HepG2 (cell line): ENCODE results near the gene ZCCHC24. TPM values are rescaled to one million over a fixed set of nuclear protein-coding genes. Genes with fewer than 3 reads are reported as not detected.

Experiments used
- ATAC-seq: fragments of 200-7000 bp; cut with Tn5 transposase; 3 replicates; pipeline ENCODE4 v1.9.1; 2020; ENCODE audit warnings: mild to moderate bottlenecking, moderate library complexity
- BruUV-seq: library from RNA; stranded (reverse); fragments of 400-500 nt; replicated peaks from 2 replicates; lab custom pipeline; 2021; lab: Mats Ljungman, UMichigan
- CTCF ChIA-PET: fragments of 300-600 bp; formaldehyde crosslinking; extraction: SDS; loops from one replicate; lab custom pipeline; 2021; ENCODE audit warnings: low total read pairs, inconsistent platforms, low intra/inter-chr PET ratio; lab: Yijun Ruan, JAX
- POLR2A ChIA-PET: fragments of 350-600 bp; sonication (Branson Sonifier 250); formaldehyde crosslinking; loops from one replicate; lab custom pipeline; 2020; ENCODE audit warnings: antibody characterized with exemption, inconsistent platforms; lab: Yijun Ruan, JAX
- DNase-seq: peaks from one replicate; pipeline ENCODE4 v3.0.0-alpha.2; 2015; ENCODE audit warnings: low spot score
- FAIRE-seq: peaks from 3 replicates; lab custom pipeline; 2011; peaks lifted over from hg19 to GRCh38; lab: Jason Lieb, UNC
- H2AFZ ChIP-seq: one replicate; pipeline ENCODE4 v1.6.1; 2011; ENCODE audit warnings: low read length, inconsistent platforms
- H3K27ac ChIP-seq: fragments of 300-600 bp; 3 replicates; pipeline ENCODE4 v1.8.0; 2011; ENCODE audit warnings: mixed run types, mild to moderate bottlenecking, mixed read lengths, low read length, inconsistent platforms; ENCODE audit not compliant: insufficient read depth; ENCODE audit errors: extremely low read length
- H3K27me3 ChIP-seq, 2 experiments: fragments of 200-600 bp in 1 of 2; 2 replicates in 1 of 2; 3 replicates in 1 of 2; pipeline versions ENCODE4 v1.6.0 to v1.8.0; 2011; ENCODE audit warnings: low read length in 2 of 2, mild to moderate bottlenecking in 2 of 2, moderate library complexity in 2 of 2, inconsistent platforms in 1 of 2; ENCODE audit not compliant: insufficient read depth in 2 of 2, control insufficient read depth in 1 of 2
- H3K36me3 ChIP-seq, 2 experiments: fragments of 200-600 bp in 1 of 2; replicated peaks in 1 of 2; 2 replicates in 1 of 2; 3 replicates in 1 of 2; pipeline versions ENCODE4 v1.5.1 to v1.8.0; 2011; ENCODE audit warnings: low read length in 2 of 2, inconsistent platforms in 1 of 2; ENCODE audit not compliant: insufficient read depth in 2 of 2, control insufficient read depth in 1 of 2
- H3K4me1 ChIP-seq: 2 replicates; pipeline ENCODE4 v1.5.1; 2012; ENCODE audit warnings: low read length, inconsistent platforms; ENCODE audit not compliant: insufficient read depth
- H3K4me2 ChIP-seq: 2 replicates; pipeline ENCODE4 v1.6.0; 2011; ENCODE audit warnings: low read depth, low read length, inconsistent platforms
- H3K4me3 ChIP-seq, 3 experiments: fragments of 200-600 bp in 1 of 3; sonication (generic), shearing (Covaris generic) in 1 of 3; replicated peaks in 1 of 3; 2 replicates each; pipeline ENCODE4 v1.5.1; 2011 to 2016; ENCODE audit warnings: low read length in 3 of 3, inconsistent platforms in 2 of 3, low read depth in 2 of 3, mild to moderate bottlenecking in 2 of 3, control low read depth in 1 of 3, mixed read lengths in 1 of 3; ENCODE audit not compliant: insufficient read depth in 1 of 3
- H3K79me2 ChIP-seq: one replicate; pipeline ENCODE4 v1.6.1; 2011; ENCODE audit warnings: low read length, inconsistent platforms; ENCODE audit not compliant: insufficient read depth
- H3K9ac ChIP-seq: 2 replicates; pipeline ENCODE4 v1.6.0; 2011; ENCODE audit warnings: mild to moderate bottlenecking, low read depth, low read length, inconsistent platforms; ENCODE audit not compliant: insufficient read depth
- H3K9me3 ChIP-seq: 2 replicates; pipeline ENCODE4 v1.5.1; 2012; ENCODE audit warnings: mild to moderate bottlenecking, low read length
- H4K20me1 ChIP-seq: 2 replicates; pipeline ENCODE4 v1.6.0; 2011; ENCODE audit warnings: inconsistent platforms, mild to moderate bottlenecking, low read length, moderate library complexity; ENCODE audit not compliant: insufficient read depth
- CBX1 ChIP-seq: IDR thresholded peaks from one replicate; pipeline ENCODE4 v1.6.1; 2016; ENCODE audit warnings: antibody characterized with exemption, low read depth
- ERF ChIP-seq: IDR thresholded peaks from 2 replicates; pipeline ENCODE4 v1.6.1; 2018; ENCODE audit warnings: missing biosample characterization, missing genetic modification reagents
- HES4 ChIP-seq: sonication (generic); formaldehyde crosslinking; IDR thresholded peaks from 2 replicates; pipeline ENCODE4 v1.9.0; 2021; ENCODE audit warnings: mild to moderate bottlenecking, missing genetic modification reagents, borderline replicate concordance
- HOXA7 ChIP-seq: sonication (generic); formaldehyde crosslinking; IDR thresholded peaks from 2 replicates; pipeline ENCODE4 v1.8.1; 2022; ENCODE audit warnings: mild to moderate bottlenecking, missing genetic modification reagents, moderate library complexity
- NBN ChIP-seq: fragments of 450-650 bp; conservative IDR thresholded peaks from 2 replicates; pipeline ENCODE4 v1.6.1; 2017
- SYNCRIP ChIP-seq: fragments of 200-400 bp; formaldehyde crosslinking; IDR thresholded peaks from 2 replicates; pipeline ENCODE4 v1.6.1; 2018; ENCODE audit warnings: mild to moderate bottlenecking, low read depth, low read length; ENCODE audit not compliant: insufficient read depth
- YEATS2 ChIP-seq: sonication (generic); formaldehyde crosslinking; IDR thresholded peaks from 2 replicates; pipeline ENCODE4 v1.4.0; 2020; ENCODE audit warnings: missing genetic modification reagents, borderline replicate concordance
- ZNF136 ChIP-seq: sonication (generic); formaldehyde crosslinking; IDR thresholded peaks from 2 replicates; pipeline ENCODE4 v1.8.1; 2022; ENCODE audit warnings: low read depth, mild to moderate bottlenecking, moderate library complexity, missing genetic modification reagents
- ZNF225 ChIP-seq: sonication (generic); formaldehyde crosslinking; IDR thresholded peaks from 2 replicates; pipeline ENCODE4 v1.4.0; 2020; ENCODE audit warnings: mild to moderate bottlenecking, missing genetic modification reagents
- ZNF451 ChIP-seq: sonication (generic); formaldehyde crosslinking; IDR thresholded peaks from 2 replicates; pipeline ENCODE4 v1.5.0; 2020; ENCODE audit warnings: mild to moderate bottlenecking, missing genetic modification reagents
- ZNF460 ChIP-seq: sonication (generic); formaldehyde crosslinking; IDR thresholded peaks from 2 replicates; pipeline ENCODE4 v1.5.1; 2020; ENCODE audit warnings: missing genetic modification reagents, mild to moderate bottlenecking, borderline replicate concordance
- ZNF607 ChIP-seq: sonication (generic); formaldehyde crosslinking; IDR thresholded peaks from 2 replicates; pipeline ENCODE4 v1.5.1; 2020; ENCODE audit warnings: missing genetic modification reagents, mild to moderate bottlenecking, borderline replicate concordance
- ZSCAN20 ChIP-seq: sonication (generic); formaldehyde crosslinking; IDR thresholded peaks from 2 replicates; pipeline ENCODE4 v1.4.0; 2020; ENCODE audit warnings: missing genetic modification reagents, mild to moderate bottlenecking, borderline replicate concordance
- WGBS: methylation state at CpG from one replicate; pipeline ENCODE4 v1.1.6; 2017; ENCODE audit warnings: low lambda C conversion rate; 5-methylcytosine and 5-hydroxymethylcytosine counted together
- in situ Hi-C: cut with HindIII; loops from 2 replicates; pipeline ENCODE4 v1.10.0; 2017; ENCODE audit warnings: low pct_unique_long_range_greater_than_20kb; ENCODE audit not compliant: extremely low pct_ligation_motif_present
- intact Hi-C: fragments of 100-400 bp; cut with micrococcal nuclease; formaldehyde crosslinking; loops from one replicate; pipeline ENCODE4 v1.10.0; 2022; ENCODE audit not compliant: unreplicated experiment
- polyA plus RNA-seq, 8 experiments: library from polyadenylated mRNA; depleted of rRNA in 3 of 8; stranded (reverse) in 7 of 8; unstranded in 1 of 8; fragments of >200 nt; fragmentation: Illumina TruSeq in 4 of 8; extraction: Trizol in 4 of 8; gene quantifications; 2 replicates each; pipeline versions ENCODE4 v1.2.1 to v1.2.3, GENCODE V29; 2011 to 2016; ENCODE audit warnings: low read depth in 4 of 8, missing spikeins in 1 of 8, mixed read lengths in 1 of 8; ENCODE audit not compliant: insufficient read depth in 1 of 8
- total RNA-seq, 5 experiments: library from RNA; depleted of rRNA; stranded (reverse); fragments of >200 nt; fragmentation: Illumina TruSeq; extraction: Trizol; gene quantifications; 2 replicates each; pipeline ENCODE4 v1.2.3, GENCODE V29; 2016; ENCODE audit warnings: low read depth in 1 of 5
- TF ChIP-seq, protein P1 (sequence below): sonication (generic); formaldehyde crosslinking; IDR thresholded peaks from one replicate; pipeline ENCODE4 v1.5.1; 2020; ENCODE audit warnings: mild to moderate bottlenecking, missing genetic modification reagents; ENCODE audit errors: not compliant biosample characterization
- TF ChIP-seq, protein P2 (sequence below): sonication (generic); formaldehyde crosslinking; IDR thresholded peaks from 2 replicates; pipeline ENCODE4 v1.5.0; 2020; ENCODE audit warnings: mild to moderate bottlenecking, missing genetic modification reagents

The ZCCHC24 gene
- total and polyA plus RNA-seq, 2 of the 13 experiments (the other 11 are each of a cell fraction or from before 2014, with no cell fraction given): 3.1 to 7.9 TPM

DNA sequence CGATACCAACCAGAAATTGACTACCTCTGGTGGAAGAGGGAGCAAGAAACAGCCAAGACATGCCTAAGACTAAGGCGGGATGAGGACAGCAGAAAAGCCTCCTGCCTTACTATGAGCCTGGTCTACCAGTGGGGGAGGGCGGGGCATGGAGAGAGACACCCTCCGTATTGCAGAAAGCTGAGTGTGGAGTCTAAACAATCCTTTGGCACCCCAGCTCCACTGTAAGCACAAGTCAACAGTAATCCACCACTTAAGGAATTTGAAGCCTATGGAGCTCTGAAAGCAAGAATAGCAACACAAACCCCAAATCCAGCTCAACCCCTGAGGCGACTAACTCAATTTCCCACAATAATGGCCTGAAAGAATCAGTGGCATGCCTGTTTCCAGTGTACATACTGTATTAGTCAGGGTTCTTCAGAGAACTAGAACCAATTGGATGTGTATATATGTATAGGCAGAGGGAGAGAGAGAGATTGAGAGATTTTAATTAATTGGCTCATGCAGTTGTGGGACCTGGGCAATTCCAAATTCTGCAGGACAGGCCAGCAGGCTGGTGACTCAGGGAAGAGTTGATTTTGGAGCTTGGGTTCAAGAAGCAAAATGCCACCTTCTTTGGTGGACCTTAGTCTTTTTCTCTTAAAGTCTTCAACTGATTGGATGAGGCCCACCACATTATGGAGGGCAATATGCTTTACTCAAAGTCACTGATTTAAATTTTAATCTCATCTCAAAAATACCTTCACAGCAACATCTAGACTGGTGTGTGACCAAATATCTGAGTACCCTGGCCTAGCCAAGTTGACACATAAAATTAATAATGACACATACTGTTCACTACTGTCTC lies 84.7 kb downstream of the ZCCHC24 start:
- Histone ChIP-seq H3K27me3 (no peaks in the 10 kb centered on the region), H3K4me2 (no peak overlapping the region), H3K4me1 (peaks cover 27% of the 10 kb centered on the region), H2AFZ (no peak overlapping the region), H3K27ac (no peak overlapping the region), H3K36me3 (peaks cover 1 to 8% of the 10 kb centered on the region in 2 experiments; a peak in 1 of 5 replicates), H3K79me2 (no peaks in the 10 kb centered on the region), H4K20me1 (no peaks in the 10 kb centered on the region; the same call in none of the 2 replicates), H3K9me3 (no peaks in the 10 kb centered on the region), H3K9ac (no peak overlapping the region), H3K4me3 (no peak overlapping the region)
- no TSS peak for BruUV-seq
- in situ Hi-C loops: no loop called here
- ATAC-seq (no peak), FAIRE-seq (no peak), DNase-seq (no peak)
- POLR2A ChIA-PET: interaction anchor here (1.7 kb wide), 1 partner anchor 12 kb away, joined by 4 read pairs; no protein-coding TSS in a partner anchor
- CTCF ChIA-PET: no interaction called here
- WGBS: 93% methylated on average over 5 of the region's 5 CpGs
- intact Hi-C loops: no loop called here
- no peak for TF ChIP-seq CBX1
- no peak for TF ChIP-seq ERF (CRISPR knock-in tag)
- TF ChIP-seq HOXA7: no peak
- TF ChIP-seq SYNCRIP: no peak
- TF ChIP-seq YEATS2 (CRISPR knock-in tag): no peak
- no peak for TF ChIP-seq ZSCAN20 (CRISPR knock-in tag)
- no peak for TF ChIP-seq NBN
- TF ChIP-seq ZNF225 (CRISPR knock-in tag): no peak
- no peak for TF ChIP-seq ZNF607 (CRISPR knock-in tag)
- TF ChIP-seq ZNF136 (CRISPR knock-in tag): no peak
- TF ChIP-seq, protein P1, sequence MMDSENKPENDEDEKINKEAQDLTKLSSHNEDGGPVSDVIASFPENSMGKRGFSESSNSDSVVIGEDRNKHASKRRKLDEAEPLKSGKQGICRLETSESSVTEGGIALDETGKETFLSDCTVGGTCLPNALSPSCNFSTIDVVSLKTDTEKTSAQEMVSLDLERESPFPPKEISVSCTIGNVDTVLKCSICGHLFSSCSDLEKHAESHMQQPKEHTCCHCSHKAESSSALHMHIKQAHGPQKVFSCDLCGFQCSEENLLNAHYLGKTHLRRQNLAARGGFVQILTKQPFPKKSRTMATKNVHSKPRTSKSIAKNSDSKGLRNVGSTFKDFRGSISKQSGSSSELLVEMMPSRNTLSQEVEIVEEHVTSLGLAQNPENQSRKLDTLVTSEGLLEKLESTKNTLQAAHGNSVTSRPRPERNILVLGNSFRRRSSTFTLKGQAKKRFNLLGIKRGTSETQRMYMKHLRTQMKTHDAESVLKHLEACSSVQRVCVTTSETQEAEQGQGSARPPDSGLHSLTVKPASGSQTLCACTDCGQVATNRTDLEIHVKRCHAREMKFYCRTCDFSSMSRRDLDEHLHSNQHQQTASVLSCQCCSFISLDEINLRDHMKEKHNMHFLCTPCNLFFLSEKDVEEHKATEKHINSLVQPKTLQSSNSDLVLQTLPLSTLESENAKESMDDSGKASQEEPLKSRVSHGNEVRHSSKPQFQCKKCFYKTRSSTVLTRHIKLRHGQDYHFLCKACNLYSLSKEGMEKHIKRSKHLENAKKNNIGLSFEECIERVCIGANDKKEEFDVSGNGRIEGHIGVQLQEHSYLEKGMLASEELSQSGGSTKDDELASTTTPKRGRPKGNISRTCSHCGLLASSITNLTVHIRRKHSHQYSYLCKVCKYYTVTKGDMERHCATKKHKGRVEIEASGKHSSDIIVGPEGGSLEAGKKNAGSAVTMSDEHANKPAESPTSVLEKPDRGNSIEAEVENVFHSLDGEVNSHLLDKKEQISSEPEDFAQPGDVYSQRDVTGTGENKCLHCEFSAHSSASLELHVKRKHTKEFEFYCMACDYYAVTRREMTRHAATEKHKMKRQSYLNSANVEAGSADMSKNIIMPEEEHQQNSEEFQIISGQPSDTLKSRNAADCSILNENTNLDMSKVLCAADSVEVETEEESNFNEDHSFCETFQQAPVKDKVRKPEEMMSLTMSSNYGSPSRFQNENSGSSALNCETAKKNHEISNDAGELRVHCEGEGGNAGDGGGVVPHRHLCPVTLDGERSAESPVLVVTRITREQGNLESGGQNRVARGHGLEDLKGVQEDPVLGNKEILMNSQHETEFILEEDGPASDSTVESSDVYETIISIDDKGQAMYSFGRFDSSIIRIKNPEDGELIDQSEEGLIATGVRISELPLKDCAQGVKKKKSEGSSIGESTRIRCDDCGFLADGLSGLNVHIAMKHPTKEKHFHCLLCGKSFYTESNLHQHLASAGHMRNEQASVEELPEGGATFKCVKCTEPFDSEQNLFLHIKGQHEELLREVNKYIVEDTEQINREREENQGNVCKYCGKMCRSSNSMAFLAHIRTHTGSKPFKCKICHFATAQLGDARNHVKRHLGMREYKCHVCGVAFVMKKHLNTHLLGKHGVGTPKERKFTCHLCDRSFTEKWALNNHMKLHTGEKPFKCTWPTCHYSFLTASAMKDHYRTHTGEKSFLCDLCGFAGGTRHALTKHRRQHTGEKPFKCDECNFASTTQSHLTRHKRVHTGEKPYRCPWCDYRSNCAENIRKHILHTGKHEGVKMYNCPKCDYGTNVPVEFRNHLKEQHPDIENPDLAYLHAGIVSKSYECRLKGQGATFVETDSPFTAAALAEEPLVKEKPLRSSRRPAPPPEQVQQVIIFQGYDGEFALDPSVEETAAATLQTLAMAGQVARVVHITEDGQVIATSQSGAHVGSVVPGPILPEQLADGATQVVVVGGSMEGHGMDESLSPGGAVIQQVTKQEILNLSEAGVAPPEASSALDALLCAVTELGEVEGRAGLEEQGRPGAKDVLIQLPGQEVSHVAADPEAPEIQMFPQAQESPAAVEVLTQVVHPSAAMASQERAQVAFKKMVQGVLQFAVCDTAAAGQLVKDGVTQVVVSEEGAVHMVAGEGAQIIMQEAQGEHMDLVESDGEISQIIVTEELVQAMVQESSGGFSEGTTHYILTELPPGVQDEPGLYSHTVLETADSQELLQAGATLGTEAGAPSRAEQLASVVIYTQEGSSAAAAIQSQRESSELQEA (CRISPR knock-in tag): no peak
- TF ChIP-seq ZNF460 (CRISPR knock-in tag): no peak
- TF ChIP-seq ZNF451 (CRISPR knock-in tag): no peak
- TF ChIP-seq, protein P2, sequence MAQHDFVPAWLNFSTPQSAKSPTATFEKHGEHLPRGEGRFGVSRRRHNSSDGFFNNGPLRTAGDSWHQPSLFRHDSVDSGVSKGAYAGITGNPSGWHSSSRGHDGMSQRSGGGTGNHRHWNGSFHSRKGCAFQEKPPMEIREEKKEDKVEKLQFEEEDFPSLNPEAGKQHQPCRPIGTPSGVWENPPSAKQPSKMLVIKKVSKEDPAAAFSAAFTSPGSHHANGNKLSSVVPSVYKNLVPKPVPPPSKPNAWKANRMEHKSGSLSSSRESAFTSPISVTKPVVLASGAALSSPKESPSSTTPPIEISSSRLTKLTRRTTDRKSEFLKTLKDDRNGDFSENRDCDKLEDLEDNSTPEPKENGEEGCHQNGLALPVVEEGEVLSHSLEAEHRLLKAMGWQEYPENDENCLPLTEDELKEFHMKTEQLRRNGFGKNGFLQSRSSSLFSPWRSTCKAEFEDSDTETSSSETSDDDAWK (CRISPR knock-in tag): no peak
- no peak for TF ChIP-seq HES4 (CRISPR knock-in tag)
